ENCODE measurements around the gene ZNF146. TPM values are rescaled to one million over a fixed set of nuclear protein-coding genes. Genes with fewer than 3 reads are reported as not detected.

The ZNF146 gene
- total RNA-seq, 1 donor from 2014 or later = 30.4 TPM

- no peaks in the 10 kb centered on the region for H3K36me3 ChIP-seq
- TF ChIP-seq CTCF (IDR thresholded peaks at IDR 0.05; ENCODE audit: borderline replicate concordance) = no peak
- H3K4me1 ChIP-seq = peaks cover 9% of the 10 kb centered on the region
- no peaks in the 10 kb centered on the region for H3K27me3 ChIP-seq (ENCODE audit: low read depth)
- DNase-seq = no peak
- H3K27ac ChIP-seq (replicated peaks) = no peak overlapping the region
- intact Hi-C loops (cut with micrococcal nuclease) = no loop called here
- H3K9me3 ChIP-seq (replicated peaks) = no peaks in the 10 kb centered on the region
- H3K4me3 ChIP-seq = no peak overlapping the region
Observed at GRCh38 chr19:36255316-36255715, 40.4 kb downstream of the ZNF146 start.

GRCh38 chr19:36256064-36256463 lies 41.2 kb downstream of the ZNF146 start:
- Histone ChIP-seq H3K27ac (replicated peaks) (no peak overlapping the region), H3K4me1 (peaks cover 9% of the 10 kb centered on the region), H3K36me3 (no peaks in the 10 kb centered on the region), H3K4me3 (no peak overlapping the region), H3K9me3 (replicated peaks) (no peaks in the 10 kb centered on the region), H3K27me3 (ENCODE audit: low read depth) (no peaks in the 10 kb centered on the region)
- intact Hi-C loops (cut with micrococcal nuclease) = no loop called here
- TF ChIP-seq CTCF (IDR thresholded peaks at IDR 0.05; ENCODE audit: borderline replicate concordance) = no peak
- no peak for DNase-seq

GRCh38 chr19:36256853-36257519 lies 42.1 kb downstream of the ZNF146 start:
- Histone ChIP-seq H3K4me3 (peak overlapping the region; percentile 77), H3K27me3 (ENCODE audit: low read depth) (no peaks in the 10 kb centered on the region), H3K9me3 (replicated peaks) (no peaks in the 10 kb centered on the region), H3K27ac (replicated peaks) (no peak overlapping the region), H3K4me1 (peaks cover 9% of the 10 kb centered on the region), H3K36me3 (no peaks in the 10 kb centered on the region)
- intact Hi-C loops (cut with micrococcal nuclease) = no loop called here
- no peak for TF ChIP-seq CTCF (IDR thresholded peaks at IDR 0.05; ENCODE audit: borderline replicate concordance)
- DNase-seq = no peak

GRCh38 chr19:36257520-36257876 lies 42.6 kb downstream of the ZNF146 start:
- H3K4me3 ChIP-seq = peak overlapping the region; percentile 77
- H3K9me3 ChIP-seq (replicated peaks) = no peaks in the 10 kb centered on the region
- intact Hi-C loops (cut with micrococcal nuclease) = no loop called here
- H3K27ac ChIP-seq (replicated peaks) = no peak overlapping the region
- H3K27me3 ChIP-seq (ENCODE audit: low read depth) = no peaks in the 10 kb centered on the region
- TF ChIP-seq CTCF (IDR thresholded peaks at IDR 0.05; ENCODE audit: borderline replicate concordance) = no peak
- peak; percentile 47 for DNase-seq
- peaks cover 9% of the 10 kb centered on the region for H3K4me1 ChIP-seq
- no peaks in the 10 kb centered on the region for H3K36me3 ChIP-seq

- no peak for TF ChIP-seq CTCF (IDR thresholded peaks at IDR 0.05; ENCODE audit: borderline replicate concordance)
- H3K27me3 ChIP-seq (ENCODE audit: low read depth) = no peaks in the 10 kb centered on the region
- H3K36me3 ChIP-seq = no peaks in the 10 kb centered on the region
- peak overlapping the region; percentile 77 for H3K4me3 ChIP-seq
- no peak for DNase-seq
- H3K9me3 ChIP-seq (replicated peaks) = no peaks in the 10 kb centered on the region
- intact Hi-C loops (cut with micrococcal nuclease) = no loop called here
- H3K27ac ChIP-seq (replicated peaks) = no peak overlapping the region
- peaks cover 9% of the 10 kb centered on the region for H3K4me1 ChIP-seq
Observed at GRCh38 chr19:36258028-36258875, 43.3 kb downstream of the ZNF146 start.

Data from left ventricle myocardium inferior (tissue), 1 donor.